Transverse colon (tissue), 3 donors: ENCODE data around the gene KDELR1.

Source experiments
- CTCF ChIP-seq, 5 experiments: fragments of 200-600 bp in 3 of 5; fragments of 450-650 bp in 2 of 5; sonication (generic) in 3 of 5; IDR thresholded peaks; 1 replicate in 2 of 5; 2 replicates in 3 of 5; pipeline ENCODE4 v1.5.1; 2016 to 2017; ENCODE audit warnings: antibody characterized with exemption in 5 of 5, inconsistent platforms in 3 of 5, mild to moderate bottlenecking in 2 of 5, moderate library complexity in 1 of 5
- EP300 ChIP-seq: sonication (generic); formaldehyde crosslinking; IDR thresholded peaks from one replicate; pipeline ENCODE4 v1.6.1; 2017; ENCODE audit warnings: antibody characterized with exemption, low read depth
- POLR2A ChIP-seq: fragments of 450-650 bp; IDR thresholded peaks from one replicate; pipeline ENCODE4 v1.6.1; 2016; ENCODE audit warnings: antibody characterized with exemption, mild to moderate bottlenecking, moderate library complexity

DNA sequence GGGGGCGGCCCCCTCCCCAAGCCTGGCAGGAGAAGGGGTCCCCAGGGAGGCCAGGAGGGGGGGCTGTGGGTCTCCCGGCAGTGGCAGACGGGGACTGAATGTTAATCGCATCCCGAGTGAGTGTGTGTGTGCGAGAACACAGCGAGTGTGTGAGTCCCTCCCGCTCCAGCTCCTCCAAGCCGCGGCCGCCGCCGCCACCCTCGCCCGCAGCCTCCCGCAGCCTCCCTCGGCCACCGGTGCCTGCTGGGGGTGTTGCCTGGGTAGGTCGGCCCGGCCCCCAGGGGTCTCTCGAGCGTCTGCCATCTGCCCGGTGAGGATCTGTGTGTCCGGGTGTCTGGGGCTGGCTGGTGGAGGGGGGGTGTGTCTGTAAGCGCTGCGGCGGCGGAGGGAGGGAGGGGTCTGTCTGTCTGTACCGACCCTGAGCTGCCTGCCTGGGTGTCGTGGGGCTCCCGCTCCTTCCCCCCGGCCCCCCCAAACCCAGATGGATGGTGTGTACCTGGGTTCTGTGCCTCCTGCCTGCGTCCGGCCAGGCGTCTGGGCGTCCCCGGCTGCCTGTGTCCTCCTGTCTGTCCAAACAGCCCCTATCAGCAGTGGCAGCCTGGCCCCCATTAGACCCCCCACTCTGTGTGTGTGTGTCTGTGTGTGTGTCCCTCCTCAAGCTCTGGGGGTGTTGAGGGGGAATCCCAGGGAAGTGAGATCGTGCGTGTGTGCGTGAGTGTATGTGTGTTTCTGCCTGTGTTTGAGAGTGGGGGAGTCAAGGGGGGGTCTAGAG, 2.4 kb upstream of the KDELR1 start, which contains the start of gene GRIN2D:
- TF ChIP-seq EP300 (no peak), CTCF (IDR thresholded peaks at IDR 0.05) (no peak), POLR2A (no peak)
